Measurements from ENCODE around the gene AHNAK2.

DNA sequence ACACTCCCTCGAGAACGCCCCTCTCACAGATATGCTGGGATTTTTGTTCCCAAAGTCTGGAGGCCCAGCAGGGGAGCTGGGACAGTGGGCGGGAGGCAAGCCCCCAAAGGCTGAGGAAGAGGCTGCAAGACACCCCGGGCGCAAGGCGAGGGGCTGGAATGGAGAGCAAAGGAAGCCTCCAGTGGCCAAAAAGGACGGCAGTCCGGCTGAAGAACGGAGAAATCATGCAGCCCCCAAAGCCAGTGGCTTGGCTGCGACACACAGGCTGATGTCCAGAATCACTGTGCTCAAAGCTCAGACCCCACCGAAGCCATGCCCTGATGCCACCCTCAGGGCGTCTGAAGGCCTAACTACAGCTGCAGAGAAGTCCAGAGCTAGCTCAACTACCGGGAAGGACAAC, 18.3 kb upstream of the AHNAK2 start:
- TF ChIP-seq, protein P1, sequence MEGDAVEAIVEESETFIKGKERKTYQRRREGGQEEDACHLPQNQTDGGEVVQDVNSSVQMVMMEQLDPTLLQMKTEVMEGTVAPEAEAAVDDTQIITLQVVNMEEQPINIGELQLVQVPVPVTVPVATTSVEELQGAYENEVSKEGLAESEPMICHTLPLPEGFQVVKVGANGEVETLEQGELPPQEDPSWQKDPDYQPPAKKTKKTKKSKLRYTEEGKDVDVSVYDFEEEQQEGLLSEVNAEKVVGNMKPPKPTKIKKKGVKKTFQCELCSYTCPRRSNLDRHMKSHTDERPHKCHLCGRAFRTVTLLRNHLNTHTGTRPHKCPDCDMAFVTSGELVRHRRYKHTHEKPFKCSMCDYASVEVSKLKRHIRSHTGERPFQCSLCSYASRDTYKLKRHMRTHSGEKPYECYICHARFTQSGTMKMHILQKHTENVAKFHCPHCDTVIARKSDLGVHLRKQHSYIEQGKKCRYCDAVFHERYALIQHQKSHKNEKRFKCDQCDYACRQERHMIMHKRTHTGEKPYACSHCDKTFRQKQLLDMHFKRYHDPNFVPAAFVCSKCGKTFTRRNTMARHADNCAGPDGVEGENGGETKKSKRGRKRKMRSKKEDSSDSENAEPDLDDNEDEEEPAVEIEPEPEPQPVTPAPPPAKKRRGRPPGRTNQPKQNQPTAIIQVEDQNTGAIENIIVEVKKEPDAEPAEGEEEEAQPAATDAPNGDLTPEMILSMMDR (IDR thresholded peaks at IDR 0.05; ENCODE audit: poor library complexity): no peak
- TF ChIP-seq EZH2 (IDR thresholded peaks at IDR 0.05; ENCODE audit: borderline replicate concordance) (no peak), EZH2phosphoT487 (IDR thresholded peaks at IDR 0.05; ENCODE audit: low read depth, severe bottlenecking, unreplicated experiment) (no peak)

Data from hepatocyte (in vitro differentiated cells).